GM10266 (cell line): ENCODE measurements around the gene YES1.

Experiments
- DNase-seq: peaks from one replicate; pipeline ENCODE4 v3.0.0; 2012; ENCODE audit errors: extremely low spot score
- CTCF ChIP-seq: IDR thresholded peaks from 2 replicates; pipeline ENCODE4 v1.5.1; 2012; ENCODE audit warnings: mild to moderate bottlenecking, low read depth; ENCODE audit not compliant: control insufficient read depth, insufficient read depth; ENCODE audit errors: missing control alignments

Gene YES1

GRCh38 chr18:820591-821165 lies 8.6 kb upstream of the YES1 start:
- no peak for DNase-seq
- no peak for TF ChIP-seq CTCF

GRCh38 chr18:816869-817268 lies 4.8 kb upstream of the YES1 start:
- TF ChIP-seq CTCF = no peak
- DNase-seq = no peak

- no peak for DNase-seq
- no peak for TF ChIP-seq CTCF
Measured at GRCh38 chr18:816088-816653, 4.1 kb upstream of the YES1 start.

- TF ChIP-seq CTCF = no peak
- DNase-seq = no peak
Measured at GRCh38 chr18:815353-815752, 3.3 kb upstream of the YES1 start.

- peak; percentile 8 for TF ChIP-seq CTCF
- no peak for DNase-seq
Measured at GRCh38 chr18:814300-815084, 2.5 kb upstream of the YES1 start.

GRCh38 chr18:813172-814071 lies 1.4 kb upstream of the YES1 start:
- peak; percentile 28 for DNase-seq

More at GRCh38 chr18:813172-814071, 1.4 kb upstream of the YES1 start:
- TF ChIP-seq CTCF = no peak
